ENCODE results near the gene RBAK. TPM values are rescaled to one million over a fixed set of nuclear protein-coding genes. Genes with fewer than 3 reads are reported as not detected.

RBAK gene
- total RNA-seq, 1 experiment from 2014 or later: 16.2 TPM

- Histone ChIP-seq H3K9me2 (ENCODE audit: insufficient read depth) (no peaks in the 10 kb centered on the region), H3K27ac (ENCODE audit: low read depth, low read length) (peak overlapping the region; percentile 42), H2AFZ (ENCODE audit: low read depth, low read length, poor library complexity, severe bottlenecking) (peak overlapping the region; percentile 64), H3K4me1 (ENCODE audit: control insufficient read depth in 1 of 2, insufficient read depth in 2 of 2, low read length in 2 of 2) (peaks cover 4 to 13% of the 10 kb centered on the region in 2 experiments), H3K36me3 (ENCODE audit: control insufficient read depth in 1 of 2, insufficient read depth in 2 of 2, low read length in 2 of 2) (no peaks in the 10 kb centered on the region), H3K79me2 (ENCODE audit: insufficient read depth, low read length) (no peaks in the 10 kb centered on the region), H3K9ac (ENCODE audit: low read length) (peak overlapping the region; percentile 37; the same call in 1 of the 2 replicates), H3K4me2 (ENCODE audit: low read length) (peak overlapping the region; percentile 51; the same call in 1 of the 2 replicates), H3K9me3 (ENCODE audit: control insufficient read depth in 1 of 2, insufficient read depth in 1 of 2, low read depth in 1 of 2, low read length in 2 of 2) (peaks cover 3 to 14% of the 10 kb centered on the region in 2 experiments; a peak in 2 of 4 replicates), H4K20me1 (ENCODE audit: insufficient read depth) (no peaks in the 10 kb centered on the region), H3K4me3 (replicated peaks in 1 of 2; ENCODE audit: low read depth in 1 of 2, low read length in 2 of 2) (peak overlapping the region in 1 of 2 experiments; percentile 14; a peak in 1 of 4 replicates), H3K27me3 (ENCODE audit: insufficient read depth, low read length) (no peaks in the 10 kb centered on the region)
- POLR2A ChIA-PET: interaction anchor here (0.7 to 1.0 kb wide), 4 partner anchors 19 to 359 kb away, joined by 3 to 5 read pairs (median 4); no protein-coding TSS in a partner anchor
- CTCF ChIA-PET: interaction anchor here (0.6 to 1.3 kb wide), 10 partner anchors 9 to 295 kb away, joined by 3 to 15 read pairs (median 4); partner anchors contain the start of gene RADIL
- ATAC-seq: peak; percentile 10
- no TSS peak for BruUV-seq (replicated peaks)
- RAD21 ChIA-PET (ENCODE audit: low non-redundant PET in 1 of 2, low total read pairs in 2 of 2, uncharacterized antibody in 2 of 2, unreplicated experiment in 2 of 2): interaction anchor here (0.7 to 1.2 kb wide), 2 partner anchors 101 to 115 kb away, joined by 3 to 5 read pairs; no protein-coding TSS in a partner anchor
- TF ChIP-seq ZNF274 (IDR thresholded peaks at IDR 0.05; ENCODE audit: low read depth, low read length) (no peak), TCF7L2 (IDR thresholded peaks at IDR 0.05; ENCODE audit: borderline replicate concordance, extremely low read depth, insufficient read depth, insufficient read length) (no peak), SP1 (IDR thresholded peaks at IDR 0.05; ENCODE audit: low read depth) (no peak), SRF (IDR thresholded peaks at IDR 0.05; ENCODE audit: low read depth) (no peak), EGR1 (IDR thresholded peaks at IDR 0.05; ENCODE audit: low read depth) (no peak), RAD21 (IDR thresholded peaks at IDR 0.05; ENCODE audit: low read depth) (no peak), ZFX (IDR thresholded peaks at IDR 0.05) (no peak), YY1 (IDR thresholded peaks at IDR 0.05; ENCODE audit: extremely low read depth, insufficient replicate concordance, low read depth, low read length) (no peak), ZBTB33 (IDR thresholded peaks at IDR 0.05; ENCODE audit: extremely low read depth, insufficient replicate concordance, low read length) (no peak), POLR2A (IDR thresholded peaks at IDR 0.05; ENCODE audit: borderline replicate concordance, extremely low read depth, insufficient read depth, insufficient read length) (no peak), EZH2 (IDR thresholded peaks at IDR 0.05) (no peak), POLR2AphosphoS5 (IDR thresholded peaks at IDR 0.05; ENCODE audit: low read depth, low read length) (no peak), JUND (IDR thresholded peaks at IDR 0.05) (no peak), FOSL1 (IDR thresholded peaks at IDR 0.05; ENCODE audit: low read depth) (no peak), MAX (IDR thresholded peaks at IDR 0.05) (no peak)
- DNase-seq (ENCODE audit: low read depth, low spot score): no peak
- intact Hi-C loops (cut with micrococcal nuclease): loop anchor here (2.0 kb wide), 1 partner anchor 116 kb away; no protein-coding TSS in a partner anchor
Measured at GRCh38 chr7:5088906-5089305, 43.2 kb downstream of the RBAK start.
